ENCODE measurements around the gene RALBP1. TPM values are rescaled to one million over a fixed set of nuclear protein-coding genes. Genes with fewer than 3 reads are reported as not detected.
"Not testable (repeated sequence)": the region's sequence is repeated elsewhere in the genome, so short reads cannot be mapped to it uniquely, and the experiment has no call there.

RALBP1 gene
- total and polyA plus RNA-seq, 9 of the 15 experiments (the other 6 are each of a cell fraction or from before 2014, with no cell fraction given), result 10.9 to 70.0 (median 61.3) TPM

DNA sequence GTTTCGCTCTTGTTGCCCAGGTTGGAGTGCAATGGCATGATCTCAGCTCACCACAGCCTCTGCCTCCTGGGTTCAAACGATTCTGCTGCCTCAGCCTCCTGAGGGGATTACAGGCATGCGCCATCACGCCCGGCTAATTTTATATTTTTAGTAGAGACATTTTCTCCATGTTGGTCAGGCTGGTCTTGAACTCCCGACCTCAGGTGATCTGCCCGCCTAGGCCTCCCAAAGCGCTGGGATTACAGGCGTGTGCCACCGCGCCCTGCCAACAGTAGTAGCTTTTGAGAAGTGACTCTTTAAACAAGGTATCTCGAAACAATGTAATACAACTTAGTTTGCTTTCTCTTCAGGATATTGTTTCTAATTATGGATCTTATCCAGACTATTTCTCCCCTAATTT, 1.6 kb downstream of the RALBP1 start:
- BruUV-seq (replicated peaks); DNase-seq (ENCODE audit: extremely low read depth in 1 of 4, low spot score in 3 of 4); H3K9me3 ChIP-seq (replicated peaks; ENCODE audit: control insufficient read depth, insufficient read depth, low read depth, low read length); H3K27me3 ChIP-seq (ENCODE audit: control insufficient read depth in 2 of 2, insufficient read depth in 2 of 2, low read length in 2 of 2); H3K9me1 ChIP-seq (ENCODE audit: control insufficient read depth, insufficient read depth, low read length); ATAC-seq; H4K20me1 ChIP-seq (replicated peaks; ENCODE audit: control insufficient read depth, insufficient read depth, low read length); H2AFZ ChIP-seq (ENCODE audit: low read depth, low read length); FAIRE-seq; in situ Hi-C loops (cut with MboI); CTCF ChIA-PET (ENCODE audit: low intra/inter-chr PET ratio): not testable (repeated sequence)
- 38% methylated on average over 12 of the region's 12 CpGs for WGBS (ENCODE audit: insufficient coverage, low coverage, missing lambda C conversion rate)
- H3K27ac ChIP-seq (ENCODE audit: extremely low read depth, low read depth, low read length), result peak overlapping the region; percentile 87; the same call in 1 of the 3 replicates
- H3K4me3 ChIP-seq, result peak overlapping the region; percentile 68
- TF ChIP-seq GTF2E2 (tag; IDR thresholded peaks at IDR 0.05), result 0 out of 2 replicates have a peak, but pooled peaks have one; percentile 30
- TF ChIP-seq, protein P1, sequence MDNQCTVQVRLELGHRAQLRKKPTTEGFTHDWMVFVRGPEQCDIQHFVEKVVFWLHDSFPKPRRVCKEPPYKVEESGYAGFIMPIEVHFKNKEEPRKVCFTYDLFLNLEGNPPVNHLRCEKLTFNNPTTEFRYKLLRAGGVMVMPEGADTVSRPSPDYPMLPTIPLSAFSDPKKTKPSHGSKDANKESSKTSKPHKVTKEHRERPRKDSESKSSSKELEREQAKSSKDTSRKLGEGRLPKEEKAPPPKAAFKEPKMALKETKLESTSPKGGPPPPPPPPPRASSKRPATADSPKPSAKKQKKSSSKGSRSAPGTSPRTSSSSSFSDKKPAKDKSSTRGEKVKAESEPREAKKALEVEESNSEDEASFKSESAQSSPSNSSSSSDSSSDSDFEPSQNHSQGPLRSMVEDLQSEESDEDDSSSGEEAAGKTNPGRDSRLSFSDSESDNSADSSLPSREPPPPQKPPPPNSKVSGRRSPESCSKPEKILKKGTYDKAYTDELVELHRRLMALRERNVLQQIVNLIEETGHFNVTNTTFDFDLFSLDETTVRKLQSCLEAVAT (IDR thresholded peaks at IDR 0.05), result 0 out of 4 replicates have a peak, but pooled peaks of 1 of the 2 experiments have one; percentile 14
- TF ChIP-seq, protein P2, sequence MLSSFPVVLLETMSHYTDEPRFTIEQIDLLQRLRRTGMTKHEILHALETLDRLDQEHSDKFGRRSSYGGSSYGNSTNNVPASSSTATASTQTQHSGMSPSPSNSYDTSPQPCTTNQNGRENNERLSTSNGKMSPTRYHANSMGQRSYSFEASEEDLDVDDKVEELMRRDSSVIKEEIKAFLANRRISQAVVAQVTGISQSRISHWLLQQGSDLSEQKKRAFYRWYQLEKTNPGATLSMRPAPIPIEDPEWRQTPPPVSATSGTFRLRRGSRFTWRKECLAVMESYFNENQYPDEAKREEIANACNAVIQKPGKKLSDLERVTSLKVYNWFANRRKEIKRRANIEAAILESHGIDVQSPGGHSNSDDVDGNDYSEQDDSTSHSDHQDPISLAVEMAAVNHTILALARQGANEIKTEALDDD (IDR thresholded peaks at IDR 0.05), result 0 out of 2 replicates have a peak, but pooled peaks have one; percentile 20
- 0 out of 2 replicates have a peak, but pooled peaks have one; percentile 40 for TF ChIP-seq DMBX1 (CRISPR knock-in tag; IDR thresholded peaks at IDR 0.05; ENCODE audit: borderline replicate concordance)
- peak overlapping the region; percentile 82 to 94 for H3K9ac ChIP-seq (ENCODE audit: insufficient read depth in 1 of 2, low read depth in 2 of 2, low read length in 2 of 2)
- peaks cover 30% of the 10 kb centered on the region; the same call in 2 of the 3 replicates for H3K36me3 ChIP-seq (ENCODE audit: control insufficient read depth, insufficient read depth, low read length)
- H3K4me2 ChIP-seq (ENCODE audit: insufficient read depth, low read length), result peak overlapping the region; percentile 98
- peaks cover 73% of the 10 kb centered on the region for H3K79me2 ChIP-seq (ENCODE audit: control insufficient read depth, insufficient read depth, low read length)
- POLR2A ChIA-PET, result interaction anchor here (2.2 to 2.9 kb wide), 2 partner anchors 10 to 12 kb away, joined by 9 to 10 read pairs; no protein-coding TSS in a partner anchor
- intact Hi-C loops (cut with micrococcal nuclease), result loop anchor here (5.0 kb wide), 2 partner anchors 145 to 340 kb away; partner anchors contain the start of genes ANKRD12 and TWSG1
- peaks cover 17 to 28% of the 10 kb centered on the region in 2 experiments for H3K4me1 ChIP-seq (replicated peaks in 1 of 2; ENCODE audit: control insufficient read depth in 2 of 2, insufficient read depth in 2 of 2, low read length in 2 of 2)

All from K562 (cell line).